ENCODE measurements around the gene RBM6. TPM values are rescaled to one million over a fixed set of nuclear protein-coding genes. Genes with fewer than 3 reads are reported as not detected.
A peak's percentile ranks its signal among the peaks of the same experiment; 100 is the strongest.

The RBM6 gene
- total and polyA plus RNA-seq, 10 donors: 104 to 320 (median 154) TPM

GRCh38 chr3:50102558-50102957 is 162.6 kb downstream of the RBM6 start:
- Histone ChIP-seq H3K4me1 (no peaks in the 10 kb centered on the region), H3K4me3 (no peak overlapping the region), H3K27me3 (replicated peaks in 1 of 7) (no peaks in the 10 kb centered on the region), H3K27ac (no peak overlapping the region), H3K9me3 (no peaks in the 10 kb centered on the region), H3K36me3 (peaks cover 9 to 100% (median 100%) of the 10 kb centered on the region in 6 donors)
- intact Hi-C loops (cut with DNase I; ENCODE audit: low total_unique reads): no loop called here
- TF ChIP-seq POLR2AphosphoS5 (IDR thresholded peaks at IDR 0.05) (peak in 1 of 3 donors; percentile 50), CTCF (IDR thresholded peaks at IDR 0.05 in 8 of 11, conservative IDR thresholded peaks at IDR 0.05 in 3 of 11) (no peak)
- WGBS, 5 donors: 92 to 96% (median 93%) methylated on average over 7 of the region's 7 CpGs
- no peak for DNase-seq

GRCh38 chr3:50111757-50112156 is 171.8 kb downstream of the RBM6 start:
- no peak for DNase-seq
- Histone ChIP-seq H3K36me3 (peaks cover 20 to 100% (median 100%) of the 10 kb centered on the region in 6 donors), H3K9me3 (no peaks in the 10 kb centered on the region), H3K4me3 (no peak overlapping the region), H3K27ac (peak overlapping the region in 1 of 8 donors; percentile 23), H3K27me3 (replicated peaks in 1 of 7) (no peaks in the 10 kb centered on the region), H3K4me1 (peaks cover 0 to 19% (median 0%) of the 10 kb centered on the region in 6 donors)
- intact Hi-C loops (cut with DNase I; ENCODE audit: low total_unique reads): no loop called here
- whole genome bisulfite sequencing, 5 donors: 68 to 82% (median 78%) methylated on average over 5 of the region's 5 CpGs
- no peak for TF ChIP-seq POLR2AphosphoS5 (IDR thresholded peaks at IDR 0.05)
- no peak for TF ChIP-seq POLR2A (IDR thresholded peaks at IDR 0.05)

- peaks cover 0 to 19% (median 0%) of the 10 kb centered on the region in 6 donors for H3K4me1 ChIP-seq
- no peak overlapping the region for H3K27ac ChIP-seq
- intact Hi-C loops (cut with DNase I; ENCODE audit: low total_unique reads): no loop called here
- H3K27me3 ChIP-seq (replicated peaks in 1 of 7): no peaks in the 10 kb centered on the region
- TF ChIP-seq CTCF (IDR thresholded peaks at IDR 0.05 in 8 of 11, conservative IDR thresholded peaks at IDR 0.05 in 3 of 11): no peak
- TF ChIP-seq POLR2A (IDR thresholded peaks at IDR 0.05): no peak
- TF ChIP-seq POLR2AphosphoS5 (IDR thresholded peaks at IDR 0.05): no peak
- no peak overlapping the region for H3K4me3 ChIP-seq
- DNase-seq: no peak
- peaks cover 20 to 100% (median 100%) of the 10 kb centered on the region in 6 donors for H3K36me3 ChIP-seq
- no peaks in the 10 kb centered on the region for H3K9me3 ChIP-seq
- WGBS, 5 donors: 87 to 95% (median 92%) methylated on average over 3 of the region's 3 CpGs
These were observed 172.5 kb downstream of the RBM6 start for GRCh38 chr3:50112462-50112861.

- Histone ChIP-seq H3K4me1 (peaks cover 0 to 12% (median 7%) of the 10 kb centered on the region in 6 donors), H3K4me3 (no peak overlapping the region), H3K27ac (no peak overlapping the region), H3K36me3 (peaks cover 15 to 100% (median 91%) of the 10 kb centered on the region in 6 donors), H3K27me3 (replicated peaks in 1 of 7) (no peaks in the 10 kb centered on the region), H3K9me3 (no peaks in the 10 kb centered on the region)
- intact Hi-C loops (cut with DNase I; ENCODE audit: low total_unique reads): no loop called here
- WGBS, 5 donors: 92 to 97% (median 96%) methylated on average over 8 of the region's 8 CpGs
- TF ChIP-seq POLR2A (IDR thresholded peaks at IDR 0.05) (no peak), POLR2AphosphoS5 (IDR thresholded peaks at IDR 0.05) (peak in 2 of 3 donors; percentile 29 to 30)
- no peak for DNase-seq
These were observed 177.2 kb downstream of the RBM6 start for GRCh38 chr3:50117120-50117519.

GRCh38 chr3:50118237-50118636 is 178.3 kb downstream of the RBM6 start:
- Histone ChIP-seq H3K27me3 (replicated peaks in 1 of 7) (no peaks in the 10 kb centered on the region), H3K4me1 (peaks cover 0 to 24% (median 14%) of the 10 kb centered on the region in 6 donors), H3K27ac (no peak overlapping the region), H3K36me3 (peaks cover 15 to 100% (median 80%) of the 10 kb centered on the region in 6 donors), H3K9me3 (no peaks in the 10 kb centered on the region), H3K4me3 (no peak overlapping the region)
- TF ChIP-seq POLR2A (IDR thresholded peaks at IDR 0.05): no peak
- peak in 1 of 3 donors; percentile 31 for TF ChIP-seq POLR2AphosphoS5 (IDR thresholded peaks at IDR 0.05)
- no peak for DNase-seq
- intact Hi-C loops (cut with DNase I; ENCODE audit: low total_unique reads): no loop called here
- 89 to 96% (median 90%) methylated on average over 10 of the region's 10 CpGs for WGBS, 5 donors
